Endodermal cell (in vitro differentiated cells): ENCODE measurements around the gene TBC1D20. TPM values are rescaled to one million over a fixed set of nuclear protein-coding genes. Genes with fewer than 3 reads are reported as not detected.

Experiments
- DNase-seq: peaks from one replicate; pipeline ENCODE4 v3.0.0-alpha.2; 2017
- H3K27ac ChIP-seq: 2 replicates; pipeline ENCODE4 v1.5.1; 2013; ENCODE audit warnings: mild to moderate bottlenecking, low read depth, low read length, moderate library complexity
- H3K27me3 ChIP-seq: 2 replicates; pipeline ENCODE4 v1.6.1; 2013; ENCODE audit warnings: mild to moderate bottlenecking, low read length, moderate library complexity; ENCODE audit not compliant: insufficient read depth, control insufficient read depth, poor library complexity, severe bottlenecking
- H3K36me3 ChIP-seq: 2 replicates; pipeline ENCODE4 v1.7.0; 2013; ENCODE audit warnings: mild to moderate bottlenecking, low read length, moderate library complexity; ENCODE audit not compliant: control insufficient read depth, insufficient read depth
- H3K4me1 ChIP-seq: one replicate; pipeline ENCODE4 v1.7.0; 2013; ENCODE audit warnings: low read length; ENCODE audit not compliant: control insufficient read depth, insufficient read depth
- H3K4me3 ChIP-seq: 2 replicates; pipeline ENCODE4 v1.5.1; 2013; ENCODE audit warnings: mild to moderate bottlenecking, low read length, moderate library complexity
- H3K9ac ChIP-seq: 2 replicates; pipeline ENCODE4 v1.6.1; 2013; ENCODE audit warnings: mild to moderate bottlenecking, low read length, moderate library complexity; ENCODE audit not compliant: poor library complexity, severe bottlenecking; ENCODE audit errors: extremely low read depth
- H3K9me3 ChIP-seq: 2 replicates; pipeline ENCODE4 v1.6.1; 2013; ENCODE audit warnings: mild to moderate bottlenecking, low read length, moderate library complexity; ENCODE audit not compliant: control insufficient read depth
- H3K27ac Mint-ChIP-seq: 2 replicates; pipeline ENCODE4 v1.8.0; 2020; ENCODE audit warnings: mixed read lengths
- H3K27me3 Mint-ChIP-seq: 2 replicates; pipeline ENCODE4 v1.8.0; 2021; ENCODE audit warnings: mild to moderate bottlenecking, mixed read lengths; ENCODE audit not compliant: insufficient read depth
- H3K36me3 Mint-ChIP-seq: 2 replicates; pipeline ENCODE4 v1.8.0; 2020; ENCODE audit warnings: low read depth, mixed read lengths
- H3K4me1 Mint-ChIP-seq: 2 replicates; pipeline ENCODE4 v1.8.0; 2020; ENCODE audit warnings: mixed read lengths
- H3K4me3 Mint-ChIP-seq: 2 replicates; pipeline ENCODE4 v1.8.0; 2020; ENCODE audit warnings: mild to moderate bottlenecking, moderate library complexity, mixed read lengths
- H3K9me3 Mint-ChIP-seq: 2 replicates; pipeline ENCODE4 v1.8.0; 2020; ENCODE audit warnings: mild to moderate bottlenecking, mixed read lengths
- CTCF ChIP-seq: fragments of 200-600 bp; sonication (generic); conservative IDR thresholded peaks from 2 replicates; pipeline ENCODE4 v1.5.0; 2021; ENCODE audit warnings: antibody characterized with exemption, mild to moderate bottlenecking
- WGBS, 2 experiments: methylation state at CpG; one replicate each; pipeline versions ENCODE4 v1.1.5 to v1.1.7; 2013; ENCODE audit warnings: missing lambda C conversion rate in 2 of 2, mixed read lengths in 1 of 2; ENCODE audit not compliant: insufficient coverage in 1 of 2, insufficient read length in 1 of 2; 5-methylcytosine and 5-hydroxymethylcytosine counted together
- total RNA-seq, 2 donors: library from RNA; stranded (reverse); fragmentation: NEBNext Ultra II Directional in 1 of 2; extraction: Animal tissue kit (Norgen Biotek cat#: 25700) in 1 of 2; gene quantifications; 2 replicates in 1 of 2; 3 replicates in 1 of 2; pipeline ENCODE4 v1.2.1, GENCODE V29; 2021

The TBC1D20 gene
- total RNA-seq, 2 donors from 2014 or later = 24.9 to 28.0 TPM

- 89 to 90% methylated on average over 7 to 9 of the region's 9 CpGs for WGBS, 2 experiments
- Mint-ChIP-seq H3K27me3 (peaks cover 4% of the 10 kb centered on the region), H3K27ac (peak overlapping the region; percentile 81), H3K9me3 (peaks cover 8% of the 10 kb centered on the region), H3K4me3 (peak overlapping the region; percentile 65), H3K36me3 (peaks cover 14% of the 10 kb centered on the region), H3K4me1 (peaks cover 8% of the 10 kb centered on the region)
- Histone ChIP-seq H3K27ac (no peak overlapping the region), H3K4me3 (peak overlapping the region; percentile 77), H3K27me3 (no peaks in the 10 kb centered on the region), H3K4me1 (no peaks in the 10 kb centered on the region), H3K36me3 (peaks cover 13% of the 10 kb centered on the region), H3K9me3 (peaks cover 16% of the 10 kb centered on the region), H3K9ac (no peak overlapping the region)
- TF ChIP-seq CTCF = no peak
- DNase-seq = no peak
These were observed 55.9 kb downstream of the TBC1D20 start for GRCh38 chr20:406200-407132.

- Mint-ChIP-seq H3K27ac (no peak overlapping the region), H3K4me1 (peaks cover 3% of the 10 kb centered on the region), H3K36me3 (no peaks in the 10 kb centered on the region), H3K9me3 (peaks cover 7% of the 10 kb centered on the region), H3K27me3 (peaks cover 4% of the 10 kb centered on the region), H3K4me3 (no peak overlapping the region)
- no peak for TF ChIP-seq CTCF
- H3K9ac ChIP-seq = no peak overlapping the region
- no peak overlapping the region for H3K27ac ChIP-seq
- no peaks in the 10 kb centered on the region for H3K27me3 ChIP-seq
- no peak for DNase-seq
- no peak overlapping the region for H3K4me3 ChIP-seq
- H3K36me3 ChIP-seq = no peaks in the 10 kb centered on the region
- 97 to 98% methylated on average over 4 of the region's 4 CpGs for WGBS, 2 experiments
- peaks cover 10% of the 10 kb centered on the region for H3K9me3 ChIP-seq
- H3K4me1 ChIP-seq = no peaks in the 10 kb centered on the region
These were observed 58.2 kb downstream of the TBC1D20 start for GRCh38 chr20:404088-404487.

DNA sequence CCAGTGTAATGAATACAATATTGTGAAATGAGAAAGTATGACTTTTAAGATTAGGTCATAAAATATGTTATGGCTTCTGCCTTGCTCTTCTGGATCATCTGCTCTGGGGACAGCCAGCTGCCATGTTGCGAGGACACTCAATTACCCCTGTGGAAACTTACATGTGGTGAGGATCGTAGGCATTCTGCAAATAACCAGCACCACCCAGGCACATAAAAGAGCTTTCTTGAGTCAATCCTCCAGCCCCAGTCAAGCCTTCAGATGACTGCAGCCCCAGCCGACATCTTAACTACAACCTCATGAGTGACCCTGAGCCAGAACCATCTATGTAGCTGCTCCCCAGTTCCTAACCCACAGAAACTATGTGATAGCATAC is 58.8 kb downstream of the TBC1D20 start:
- Mint-ChIP-seq H3K36me3 (no peaks in the 10 kb centered on the region), H3K27ac (no peak overlapping the region), H3K4me1 (no peaks in the 10 kb centered on the region), H3K27me3 (peaks cover 4% of the 10 kb centered on the region), H3K4me3 (no peak overlapping the region), H3K9me3 (peaks cover 7% of the 10 kb centered on the region)
- DNase-seq = no peak
- WGBS, 2 experiments = 88 to 95% methylated on average over 1 to 3 of the region's 3 CpGs
- Histone ChIP-seq H3K9ac (no peak overlapping the region), H3K9me3 (peaks cover 10% of the 10 kb centered on the region), H3K4me1 (no peaks in the 10 kb centered on the region), H3K4me3 (no peak overlapping the region), H3K36me3 (no peaks in the 10 kb centered on the region), H3K27me3 (no peaks in the 10 kb centered on the region), H3K27ac (no peak overlapping the region)
- no peak for TF ChIP-seq CTCF
